SH-SY5Y (cell line): ENCODE results near the gene PPP1R15B.
A peak's percentile ranks its signal among the peaks of the same experiment; 100 is the strongest.

Experiments
- GATA2 ChIP-seq: IDR thresholded peaks from 2 replicates; pipeline ENCODE4 v1.6.1; 2011; ENCODE audit warnings: mild to moderate bottlenecking, low read depth, low read length
- GATA3 ChIP-seq: IDR thresholded peaks from 2 replicates; pipeline ENCODE4 v1.6.1; 2011; ENCODE audit warnings: low read depth, mild to moderate bottlenecking, low read length, moderate library complexity

PPP1R15B gene

DNA sequence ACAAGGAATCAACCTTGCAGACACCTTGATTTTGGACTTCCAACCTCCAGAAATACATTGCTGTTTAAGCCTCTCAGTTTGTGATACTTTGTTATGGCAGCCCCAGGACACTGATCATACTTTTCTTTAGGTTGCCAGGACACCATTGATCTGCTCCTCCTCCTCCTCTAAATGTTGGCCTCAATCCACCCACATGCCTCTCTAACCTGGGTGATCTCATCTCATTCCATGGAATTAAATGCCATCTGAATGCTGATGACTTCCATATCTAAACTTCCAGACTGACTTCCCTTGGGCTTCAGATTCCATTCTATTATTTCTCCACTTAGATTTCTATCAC is 7.4 kb upstream of the PPP1R15B start:
- no peak for TF ChIP-seq GATA3
- TF ChIP-seq GATA2 = no peak

- TF ChIP-seq GATA3 (no peak), GATA2 (no peak)
Measured at GRCh38 chr1:204418174-204419063, 6.8 kb upstream of the PPP1R15B start.

DNA sequence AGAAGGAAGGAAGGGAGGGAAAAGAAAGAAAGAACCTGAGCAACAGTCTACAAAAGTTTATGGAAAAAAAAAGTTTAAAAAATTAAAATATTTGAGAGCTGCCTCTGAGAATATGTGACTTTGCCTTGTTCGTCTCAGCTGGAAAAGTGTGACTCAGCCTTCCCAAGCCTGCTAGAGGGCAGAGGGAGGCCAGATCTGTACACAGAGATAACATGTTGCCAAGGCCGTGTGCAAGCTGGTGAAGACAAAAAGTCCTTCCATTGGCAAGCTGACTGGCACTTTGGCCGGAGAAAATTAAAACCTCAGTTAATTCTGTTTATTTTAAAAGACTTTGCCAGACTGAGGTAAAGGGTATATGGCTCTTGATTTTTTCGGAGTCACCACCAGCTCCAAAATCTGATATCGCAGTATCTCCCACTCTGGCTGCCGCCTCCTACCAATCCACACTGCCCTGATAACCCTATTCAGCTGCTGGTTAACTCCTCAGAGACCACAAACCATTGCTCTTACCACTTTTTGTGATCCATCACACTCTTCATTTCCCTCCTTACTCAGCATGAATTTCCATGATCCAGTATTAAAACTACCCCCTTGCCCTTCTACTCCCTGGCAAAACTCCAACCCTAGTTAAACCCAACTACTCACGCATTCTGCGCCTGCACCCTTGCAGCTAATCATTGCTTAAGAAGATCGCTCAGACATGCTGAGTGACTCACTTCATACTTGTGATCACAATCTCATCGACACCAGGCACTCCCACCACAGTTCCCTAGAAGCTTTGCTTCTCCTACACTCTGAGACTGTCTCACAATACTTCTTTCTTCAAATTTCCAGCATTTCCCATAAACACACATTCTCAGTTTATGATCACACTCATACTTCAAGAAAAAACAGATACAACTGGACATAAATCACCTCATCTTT is 5.7 kb upstream of the PPP1R15B start:
- TF ChIP-seq GATA3 = peak; percentile 81
- TF ChIP-seq GATA2 = peak; percentile 98

- no peak for TF ChIP-seq GATA3
- TF ChIP-seq GATA2 = no peak
Measured at GRCh38 chr1:204416589-204417073, 5.0 kb upstream of the PPP1R15B start.

DNA sequence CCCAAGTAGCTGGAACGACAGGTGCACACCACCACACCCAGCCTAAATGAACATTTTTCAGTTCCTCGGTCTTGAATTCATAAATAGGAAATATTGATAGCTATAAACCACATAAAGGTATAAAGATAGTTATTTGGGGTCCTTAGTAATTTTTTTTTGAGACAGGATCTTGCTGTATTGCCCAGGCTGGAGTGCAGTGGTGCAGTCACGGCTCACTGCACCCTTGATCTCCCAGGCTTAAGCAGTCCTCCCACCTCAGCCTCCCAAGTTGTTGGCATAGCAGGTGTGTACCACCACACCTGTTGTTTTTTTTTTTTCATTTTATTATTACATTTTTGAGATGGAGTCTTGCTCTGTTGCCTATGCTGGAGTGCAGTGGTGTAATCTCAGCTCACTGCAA is 3.7 kb upstream of the PPP1R15B start:
- no peak for TF ChIP-seq GATA2
- TF ChIP-seq GATA3 = no peak

GRCh38 chr1:204414016-204414415 is 2.4 kb upstream of the PPP1R15B start:
- no peak for TF ChIP-seq GATA3
- no peak for TF ChIP-seq GATA2

GRCh38 chr1:204413170-204413535 is 1.5 kb upstream of the PPP1R15B start:
- TF ChIP-seq GATA2 (no peak), GATA3 (no peak)

GRCh38 chr1:204410688-204411450 is 748 bp downstream of the PPP1R15B start:
- no peak for TF ChIP-seq GATA3
- TF ChIP-seq GATA2 = no peak

DNA sequence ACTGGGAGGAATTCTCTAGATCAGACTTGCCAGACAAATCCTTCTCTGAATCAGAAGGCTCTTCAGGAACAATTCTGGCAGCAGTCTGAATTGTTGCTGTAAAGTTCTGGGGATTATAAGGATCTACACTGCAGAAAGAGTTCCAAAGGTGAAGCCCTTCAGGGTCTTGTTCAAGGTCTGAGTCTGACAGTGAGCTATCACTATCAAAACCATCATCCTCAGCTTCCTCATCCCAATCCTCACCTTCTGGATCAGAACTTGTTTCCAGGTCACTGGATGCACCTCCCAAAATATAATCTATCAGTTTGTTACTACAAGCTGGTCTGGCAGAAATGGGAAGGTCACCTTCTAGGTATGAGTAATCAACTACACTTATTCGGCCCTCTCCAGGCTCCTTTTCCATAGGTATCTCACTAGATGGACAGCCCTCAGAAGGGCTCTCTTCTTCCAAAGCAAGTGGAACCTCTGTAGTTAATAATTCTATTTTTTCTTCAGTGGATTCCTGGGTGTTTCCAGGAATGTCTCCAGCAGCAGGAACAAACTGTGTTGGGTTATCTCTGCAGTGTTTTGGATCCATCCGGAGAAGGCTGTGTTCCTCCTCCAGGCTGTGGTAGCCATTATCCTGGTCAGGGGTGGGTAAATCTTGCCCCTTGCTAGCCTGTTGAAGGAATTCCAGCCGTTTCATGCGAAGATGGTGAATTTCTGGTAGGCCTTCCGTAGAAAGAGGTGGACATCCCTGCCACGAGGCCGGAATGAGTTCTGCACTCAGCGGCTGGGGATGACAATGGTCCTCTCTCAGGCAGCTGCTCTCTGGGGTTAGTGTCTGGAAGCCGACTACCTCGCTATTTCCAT is 1.6 kb downstream of the PPP1R15B start:
- TF ChIP-seq GATA3 (no peak), GATA2 (no peak)

- TF ChIP-seq GATA3 (no peak), GATA2 (no peak)
Measured at GRCh38 chr1:204409123-204409522, 2.5 kb downstream of the PPP1R15B start.

DNA sequence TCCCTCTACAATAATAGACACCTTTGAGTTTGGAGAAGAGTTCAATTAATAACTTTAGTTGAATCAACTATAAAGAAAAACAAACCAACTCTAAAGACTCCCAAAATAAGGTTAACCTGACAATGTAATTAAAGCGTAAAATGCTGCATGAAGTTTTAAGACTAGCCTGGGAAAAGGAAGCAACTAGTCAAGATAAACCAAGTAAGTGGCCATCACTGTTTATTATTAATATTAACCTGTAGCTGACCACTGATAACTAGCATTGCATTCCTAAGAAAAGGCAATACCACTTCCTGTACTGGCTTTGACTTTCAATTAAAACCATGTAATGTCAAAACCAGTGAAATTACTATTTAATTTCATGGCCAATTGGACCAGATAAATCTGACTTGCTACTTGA is 3.0 kb downstream of the PPP1R15B start:
- TF ChIP-seq GATA3 (no peak), GATA2 (no peak)

DNA sequence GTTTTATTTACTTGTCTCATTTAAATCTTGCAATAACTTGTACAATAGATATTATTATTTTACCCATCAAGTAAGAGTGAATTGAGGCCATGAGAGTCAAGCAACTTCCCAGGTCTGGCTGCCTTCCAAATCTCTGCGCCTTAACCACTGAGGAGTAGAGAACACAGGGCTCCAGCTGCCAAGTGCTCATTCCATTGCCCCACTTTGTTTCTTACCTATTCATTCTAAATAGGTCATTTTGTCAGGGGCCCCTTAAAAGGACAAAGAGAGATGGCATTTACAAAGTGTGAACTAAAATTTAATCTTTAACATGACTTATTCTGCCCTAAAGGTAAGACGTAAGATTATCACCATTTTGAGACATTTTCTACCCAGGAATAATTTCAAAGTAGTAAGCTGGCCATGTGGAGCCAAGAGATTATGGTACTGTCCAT is 3.5 kb downstream of the PPP1R15B start:
- TF ChIP-seq GATA2 (no peak), GATA3 (no peak)
